ENCODE data around the gene MLLT11.

DNA sequence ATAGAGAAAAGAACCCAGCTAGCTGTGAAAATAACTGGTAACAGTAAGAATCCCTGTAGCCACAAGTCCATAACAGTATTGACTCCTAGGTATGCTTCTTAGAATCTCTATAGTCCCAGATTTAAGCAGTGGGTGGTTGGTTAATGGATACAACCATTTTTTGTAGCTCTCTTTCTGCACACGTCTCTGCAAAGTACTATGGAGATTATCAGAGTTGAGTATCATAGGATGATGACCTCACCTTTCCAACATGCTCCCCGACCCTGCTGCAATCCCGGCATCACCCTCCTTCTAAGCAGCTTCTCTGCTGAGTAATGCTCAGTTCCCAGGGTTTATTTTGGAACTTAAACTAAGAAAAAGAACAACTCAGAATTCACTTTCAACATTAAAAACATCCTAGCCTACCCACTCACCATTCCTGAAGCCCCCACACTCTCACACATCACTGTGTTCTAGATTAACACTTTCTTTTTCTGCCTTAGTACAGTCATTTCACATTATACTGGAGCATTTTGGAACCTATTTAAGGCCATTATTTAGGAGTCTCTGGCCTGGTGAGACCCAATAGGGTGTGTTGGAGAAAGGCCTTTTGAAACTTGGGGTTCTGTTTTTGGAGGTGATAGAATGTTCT, 2.7 kb downstream of the MLLT11 start:
- peak in 1 of 2 donors; percentile 10 for TF ChIP-seq POLR2A (IDR thresholded peaks at IDR 0.05)
- TF ChIP-seq, protein P1, sequence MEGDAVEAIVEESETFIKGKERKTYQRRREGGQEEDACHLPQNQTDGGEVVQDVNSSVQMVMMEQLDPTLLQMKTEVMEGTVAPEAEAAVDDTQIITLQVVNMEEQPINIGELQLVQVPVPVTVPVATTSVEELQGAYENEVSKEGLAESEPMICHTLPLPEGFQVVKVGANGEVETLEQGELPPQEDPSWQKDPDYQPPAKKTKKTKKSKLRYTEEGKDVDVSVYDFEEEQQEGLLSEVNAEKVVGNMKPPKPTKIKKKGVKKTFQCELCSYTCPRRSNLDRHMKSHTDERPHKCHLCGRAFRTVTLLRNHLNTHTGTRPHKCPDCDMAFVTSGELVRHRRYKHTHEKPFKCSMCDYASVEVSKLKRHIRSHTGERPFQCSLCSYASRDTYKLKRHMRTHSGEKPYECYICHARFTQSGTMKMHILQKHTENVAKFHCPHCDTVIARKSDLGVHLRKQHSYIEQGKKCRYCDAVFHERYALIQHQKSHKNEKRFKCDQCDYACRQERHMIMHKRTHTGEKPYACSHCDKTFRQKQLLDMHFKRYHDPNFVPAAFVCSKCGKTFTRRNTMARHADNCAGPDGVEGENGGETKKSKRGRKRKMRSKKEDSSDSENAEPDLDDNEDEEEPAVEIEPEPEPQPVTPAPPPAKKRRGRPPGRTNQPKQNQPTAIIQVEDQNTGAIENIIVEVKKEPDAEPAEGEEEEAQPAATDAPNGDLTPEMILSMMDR (IDR thresholded peaks at IDR 0.05): no peak

All from adrenal gland (tissue), 5 donors.